Measurements from ENCODE around the gene VPS54.

VPS54 gene

DNA sequence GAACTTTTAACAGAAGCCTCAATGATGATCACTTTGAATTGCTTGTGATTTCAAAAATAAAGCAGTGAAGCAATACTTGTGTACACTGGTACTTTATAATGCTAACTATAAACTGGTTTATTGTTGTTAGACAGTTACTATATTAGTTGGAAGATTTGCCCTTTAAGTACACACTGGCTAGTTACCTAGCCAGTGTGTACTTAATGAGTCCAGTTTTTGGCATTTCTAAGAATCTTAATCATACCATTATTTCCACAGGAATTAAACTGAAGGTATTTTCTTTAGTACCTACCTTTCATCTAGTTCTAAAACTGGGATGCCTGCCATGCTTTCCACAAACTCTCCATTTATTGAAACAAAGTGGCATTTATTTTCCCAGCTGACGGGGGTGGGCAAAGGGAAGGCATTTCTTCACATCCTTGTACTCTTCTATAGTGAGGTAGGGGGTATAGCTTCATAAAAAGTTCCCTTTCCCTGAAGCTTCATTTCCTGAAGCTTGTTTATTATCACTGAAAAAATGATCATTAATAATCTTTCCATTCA lies 127.7 kb downstream of the VPS54 start:
- Histone ChIP-seq H3K4me1 (ENCODE audit: control extremely low read depth in 1 of 4, control insufficient read depth in 4 of 4, insufficient read depth in 4 of 4, low read length in 3 of 4) (no peaks in the 10 kb centered on the region), H3K9me3 (ENCODE audit: control extremely low read depth in 1 of 5, control insufficient read depth in 4 of 5, insufficient read depth in 2 of 5, low read depth in 1 of 5, low read length in 4 of 5) (no peaks in the 10 kb centered on the region), H3K4me3 (ENCODE audit: control insufficient read depth in 1 of 7, extremely low read depth in 1 of 7, insufficient read depth in 4 of 7, low read depth in 2 of 7, low read length in 6 of 7) (no peak overlapping the region), H3K36me3 (ENCODE audit: control insufficient read depth in 4 of 4, insufficient read depth in 4 of 4, low read length in 3 of 4) (peaks cover 16 to 79% (median 56%) of the 10 kb centered on the region in 4 experiments), H3K27ac (ENCODE audit: insufficient read depth in 1 of 2, low read depth in 1 of 2, low read length in 2 of 2, poor library complexity in 1 of 2, severe bottlenecking in 2 of 2) (no peak overlapping the region), H3K27me3 (replicated peaks in 2 of 5; ENCODE audit: control insufficient read depth in 4 of 5, insufficient read depth in 5 of 5, low read length in 4 of 5) (no peaks in the 10 kb centered on the region)
- DNase-seq, result no peak
- POLR2A ChIA-PET, result no interaction called here
- WGBS (ENCODE audit: insufficient coverage), result no CpG with 5 or more reads among the region's 1 CpG
- CTCF ChIA-PET, result no interaction called here

DNA sequence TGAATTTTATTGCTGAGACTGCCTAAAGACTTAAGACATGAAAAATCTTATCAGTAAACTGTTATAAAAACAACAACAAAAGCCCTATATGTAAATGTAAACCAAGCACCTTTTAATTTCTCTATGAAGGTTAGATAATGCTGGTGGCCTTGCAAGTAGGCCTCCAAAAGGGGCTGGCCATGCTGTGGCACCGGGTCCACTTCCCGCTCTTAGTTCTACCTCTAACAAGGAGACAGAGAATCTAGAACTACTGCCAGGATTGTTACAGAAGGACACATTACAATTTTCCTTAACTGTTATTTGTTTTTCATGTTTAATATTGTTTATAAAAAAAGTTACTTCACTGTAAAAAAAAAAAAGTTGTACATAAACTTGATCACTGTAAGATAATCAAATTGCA lies 128.6 kb downstream of the VPS54 start:
- H3K27me3 ChIP-seq (replicated peaks in 2 of 5; ENCODE audit: control insufficient read depth in 4 of 5, insufficient read depth in 5 of 5, low read length in 4 of 5), result no peaks in the 10 kb centered on the region
- POLR2A ChIA-PET, result no interaction called here

DNA sequence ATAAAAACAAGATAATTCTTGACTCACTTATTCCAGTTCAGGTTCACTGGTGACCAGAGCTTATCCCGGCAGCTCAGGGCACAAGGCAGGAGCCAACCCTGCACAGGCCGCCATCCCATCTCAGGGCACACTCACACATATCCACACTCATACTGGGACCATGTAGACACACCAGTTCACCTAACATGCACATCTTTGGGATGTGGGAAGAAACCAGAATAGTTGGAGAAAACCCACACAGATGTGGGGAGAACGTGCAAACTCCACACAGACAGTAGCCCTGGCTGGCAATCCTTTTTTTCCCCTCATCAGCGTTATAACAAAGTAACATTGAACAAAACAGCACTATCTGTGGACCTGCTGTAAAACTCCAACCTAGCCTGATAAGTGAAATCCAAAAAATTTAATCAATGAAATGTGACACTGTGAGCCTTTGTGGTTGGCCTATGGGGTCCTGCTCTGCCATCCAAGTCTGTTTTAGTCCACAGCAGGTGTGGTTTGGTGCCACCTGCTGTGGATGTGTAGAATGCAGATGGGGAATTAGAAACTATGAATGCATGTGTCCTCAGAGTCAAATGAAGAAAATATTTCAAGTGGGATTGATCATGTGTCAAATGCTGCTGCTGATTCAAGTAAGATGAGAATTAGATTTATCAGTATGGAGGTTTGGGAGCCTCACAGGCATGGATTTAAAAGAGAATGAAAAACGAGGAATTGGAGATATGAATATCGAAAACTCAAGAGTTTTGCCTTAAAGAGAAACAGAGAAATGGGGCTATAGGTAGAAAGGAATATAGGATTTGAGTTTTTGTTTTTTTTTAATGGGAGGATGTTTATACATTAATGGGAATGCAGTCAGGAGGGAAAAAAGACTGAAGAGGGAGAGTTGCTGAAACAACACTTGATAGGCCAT lies 130.5 kb downstream of the VPS54 start:
- H3K4me1 ChIP-seq (ENCODE audit: control extremely low read depth in 1 of 4, control insufficient read depth in 4 of 4, insufficient read depth in 4 of 4, low read length in 3 of 4), result no peaks in the 10 kb centered on the region
- peak; percentile 43 to 71 (median 61) for DNase-seq
- ChIA-PET POLR2A (no interaction called here), CTCF (interaction anchor here (0.7 to 1.8 kb wide), 5 partner anchors 11 to 197 kb away, joined by 4 to 8 read pairs (median 4); no protein-coding TSS in a partner anchor)
- H3K27ac ChIP-seq (ENCODE audit: insufficient read depth in 1 of 2, low read depth in 1 of 2, low read length in 2 of 2, poor library complexity in 1 of 2, severe bottlenecking in 2 of 2), result no peak overlapping the region
- H3K4me3 ChIP-seq (ENCODE audit: control insufficient read depth in 1 of 7, extremely low read depth in 1 of 7, insufficient read depth in 4 of 7, low read depth in 2 of 7, low read length in 6 of 7), result no peak overlapping the region
- H3K36me3 ChIP-seq (ENCODE audit: control insufficient read depth in 4 of 4, insufficient read depth in 4 of 4, low read length in 3 of 4), result peaks cover 28 to 89% (median 65%) of the 10 kb centered on the region in 4 experiments
- no peaks in the 10 kb centered on the region for H3K27me3 ChIP-seq (replicated peaks in 2 of 5; ENCODE audit: control insufficient read depth in 4 of 5, insufficient read depth in 5 of 5, low read length in 4 of 5)
- WGBS (ENCODE audit: insufficient coverage), result 100% methylated on average over 6 of the region's 6 CpGs
- no peaks in the 10 kb centered on the region for H3K9me3 ChIP-seq (ENCODE audit: control extremely low read depth in 1 of 5, control insufficient read depth in 4 of 5, insufficient read depth in 2 of 5, low read depth in 1 of 5, low read length in 4 of 5)

More for the DNA sequence above, 128.6 kb downstream of the VPS54 start:
- no peak for DNase-seq
- Histone ChIP-seq H3K4me3 (ENCODE audit: control insufficient read depth in 1 of 7, extremely low read depth in 1 of 7, insufficient read depth in 4 of 7, low read depth in 2 of 7, low read length in 6 of 7) (no peak overlapping the region), H3K27ac (ENCODE audit: insufficient read depth in 1 of 2, low read depth in 1 of 2, low read length in 2 of 2, poor library complexity in 1 of 2, severe bottlenecking in 2 of 2) (no peak overlapping the region), H3K36me3 (ENCODE audit: control insufficient read depth in 4 of 4, insufficient read depth in 4 of 4, low read length in 3 of 4) (peaks cover 20 to 82% (median 60%) of the 10 kb centered on the region in 4 experiments), H3K9me3 (ENCODE audit: control extremely low read depth in 1 of 5, control insufficient read depth in 4 of 5, insufficient read depth in 2 of 5, low read depth in 1 of 5, low read length in 4 of 5) (no peaks in the 10 kb centered on the region), H3K4me1 (ENCODE audit: control extremely low read depth in 1 of 4, control insufficient read depth in 4 of 4, insufficient read depth in 4 of 4, low read length in 3 of 4) (no peaks in the 10 kb centered on the region)
- WGBS (ENCODE audit: insufficient coverage), result no CpG with 5 or more reads among the region's 2 CpGs
- CTCF ChIA-PET, result interaction anchor here (1.8 kb wide), 1 partner anchor 9 kb away, joined by 8 read pairs; no protein-coding TSS in a partner anchor

DNA sequence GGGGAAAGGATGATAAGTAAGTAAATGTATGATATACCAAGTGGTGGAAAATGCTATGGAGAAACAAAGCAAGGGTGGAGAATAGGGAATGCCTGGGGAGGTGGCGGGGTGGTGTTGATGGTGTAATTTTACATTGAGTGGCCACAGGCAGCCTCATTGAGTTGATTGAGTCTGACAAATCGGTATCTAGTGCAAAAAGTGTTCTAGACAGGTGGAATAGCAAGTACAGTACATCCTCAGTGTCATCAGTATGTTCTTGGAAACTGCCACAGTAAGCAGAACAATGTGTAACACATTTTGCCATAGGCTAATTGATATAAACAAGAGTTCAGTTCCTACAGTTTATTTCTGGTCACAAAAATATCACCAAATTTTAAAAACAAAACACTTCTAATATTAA lies 131.2 kb downstream of the VPS54 start:
- Histone ChIP-seq H3K27me3 (replicated peaks in 2 of 5; ENCODE audit: control insufficient read depth in 4 of 5, insufficient read depth in 5 of 5, low read length in 4 of 5) (no peaks in the 10 kb centered on the region), H3K9me3 (ENCODE audit: control extremely low read depth in 1 of 5, control insufficient read depth in 4 of 5, insufficient read depth in 2 of 5, low read depth in 1 of 5, low read length in 4 of 5) (no peaks in the 10 kb centered on the region), H3K4me3 (ENCODE audit: control insufficient read depth in 1 of 7, extremely low read depth in 1 of 7, insufficient read depth in 4 of 7, low read depth in 2 of 7, low read length in 6 of 7) (no peak overlapping the region), H3K27ac (ENCODE audit: insufficient read depth in 1 of 2, low read depth in 1 of 2, low read length in 2 of 2, poor library complexity in 1 of 2, severe bottlenecking in 2 of 2) (no peak overlapping the region), H3K36me3 (ENCODE audit: control insufficient read depth in 4 of 4, insufficient read depth in 4 of 4, low read length in 3 of 4) (peaks cover 30 to 89% (median 67%) of the 10 kb centered on the region in 4 experiments), H3K4me1 (ENCODE audit: control extremely low read depth in 1 of 4, control insufficient read depth in 4 of 4, insufficient read depth in 4 of 4, low read length in 3 of 4) (no peaks in the 10 kb centered on the region)
- 100% methylated on average over 2 of the region's 2 CpGs for WGBS (ENCODE audit: insufficient coverage)
- ChIA-PET POLR2A (no interaction called here), CTCF (interaction anchor here (0.7 to 1.0 kb wide), 2 partner anchors 27 to 195 kb away, joined by 4 read pairs; no protein-coding TSS in a partner anchor)
- DNase-seq, result no peak

DNA sequence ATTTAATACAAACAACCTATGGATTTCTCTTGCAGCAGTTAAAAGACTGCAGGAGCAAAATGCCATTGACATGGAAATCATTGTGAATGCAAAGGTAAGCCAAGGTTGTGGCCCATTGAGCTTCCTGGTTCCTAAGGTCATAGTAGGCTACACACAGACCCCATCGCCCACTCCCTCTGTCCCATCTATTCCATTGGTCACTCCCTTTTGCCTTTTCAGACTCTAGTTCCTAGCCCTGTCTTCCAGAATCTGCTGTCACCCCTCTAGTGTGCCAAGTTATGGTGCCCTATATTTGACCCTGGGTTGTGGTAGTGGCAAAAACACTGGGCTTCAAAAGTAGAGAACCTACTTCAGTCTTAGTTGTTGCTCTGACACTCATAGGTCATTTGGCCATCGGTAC lies 132.8 kb downstream of the VPS54 start:
- Histone ChIP-seq H3K27me3 (replicated peaks in 2 of 5; ENCODE audit: control insufficient read depth in 4 of 5, insufficient read depth in 5 of 5, low read length in 4 of 5) (no peaks in the 10 kb centered on the region), H3K9me3 (ENCODE audit: control extremely low read depth in 1 of 5, control insufficient read depth in 4 of 5, insufficient read depth in 2 of 5, low read depth in 1 of 5, low read length in 4 of 5) (no peaks in the 10 kb centered on the region), H3K27ac (ENCODE audit: insufficient read depth in 1 of 2, low read depth in 1 of 2, low read length in 2 of 2, poor library complexity in 1 of 2, severe bottlenecking in 2 of 2) (no peak overlapping the region), H3K4me3 (ENCODE audit: control insufficient read depth in 1 of 7, extremely low read depth in 1 of 7, insufficient read depth in 4 of 7, low read depth in 2 of 7, low read length in 6 of 7) (no peak overlapping the region), H3K36me3 (ENCODE audit: control insufficient read depth in 4 of 4, insufficient read depth in 4 of 4, low read length in 3 of 4) (peaks cover 29 to 82% (median 69%) of the 10 kb centered on the region in 4 experiments), H3K4me1 (ENCODE audit: control extremely low read depth in 1 of 4, control insufficient read depth in 4 of 4, insufficient read depth in 4 of 4, low read length in 3 of 4) (no peaks in the 10 kb centered on the region)
- DNase-seq, result no peak
- ChIA-PET CTCF (no interaction called here), POLR2A (no interaction called here)
- WGBS (ENCODE audit: insufficient coverage), result 94% methylated on average over 2 of the region's 2 CpGs

DNA sequence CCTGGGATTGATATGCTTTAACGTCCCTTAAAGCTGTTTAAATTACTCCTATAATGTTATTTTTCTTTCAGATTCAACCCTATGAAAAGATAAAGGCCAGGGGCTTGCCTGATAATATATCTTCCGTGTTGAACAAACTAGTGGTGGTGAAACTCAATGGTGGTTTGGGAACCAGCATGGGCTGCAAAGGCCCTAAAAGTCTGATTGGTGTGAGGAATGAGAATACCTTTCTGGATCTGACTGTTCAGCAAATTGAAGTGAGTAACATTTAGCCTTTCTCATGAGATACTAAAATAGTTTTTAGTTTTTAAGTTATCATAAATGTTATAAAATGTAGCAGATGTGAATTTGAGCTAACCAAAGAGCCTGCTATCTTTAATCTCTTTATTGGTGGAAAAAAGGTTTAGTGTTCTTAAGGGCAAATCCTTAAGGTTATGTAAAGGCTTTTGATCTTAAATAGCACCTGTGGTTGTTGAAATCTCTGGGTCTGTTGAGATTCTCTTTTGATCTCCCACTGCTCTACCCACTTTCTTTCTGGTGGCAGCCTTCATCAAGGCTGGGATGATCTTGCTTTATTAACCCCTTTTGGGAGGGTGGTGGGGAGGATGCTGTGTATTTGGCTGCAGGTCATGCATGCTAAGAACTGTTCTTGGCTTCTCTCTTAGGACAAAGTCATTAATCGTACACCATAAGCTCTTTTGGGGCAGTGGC lies 136.7 kb downstream of the VPS54 start:
- Histone ChIP-seq H3K4me1 (ENCODE audit: control extremely low read depth in 1 of 4, control insufficient read depth in 4 of 4, insufficient read depth in 4 of 4, low read length in 3 of 4) (peaks cover 0 to 11% (median 2%) of the 10 kb centered on the region in 4 experiments), H3K27ac (ENCODE audit: insufficient read depth in 1 of 2, low read depth in 1 of 2, low read length in 2 of 2, poor library complexity in 1 of 2, severe bottlenecking in 2 of 2) (no peak overlapping the region), H3K27me3 (replicated peaks in 2 of 5; ENCODE audit: control insufficient read depth in 4 of 5, insufficient read depth in 5 of 5, low read length in 4 of 5) (no peaks in the 10 kb centered on the region), H3K9me3 (ENCODE audit: control extremely low read depth in 1 of 5, control insufficient read depth in 4 of 5, insufficient read depth in 2 of 5, low read depth in 1 of 5, low read length in 4 of 5) (no peaks in the 10 kb centered on the region), H3K36me3 (ENCODE audit: control insufficient read depth in 4 of 4, insufficient read depth in 4 of 4, low read length in 3 of 4) (peaks cover 21 to 57% (median 49%) of the 10 kb centered on the region in 4 experiments), H3K4me3 (ENCODE audit: control insufficient read depth in 1 of 7, extremely low read depth in 1 of 7, insufficient read depth in 4 of 7, low read depth in 2 of 7, low read length in 6 of 7) (no peak overlapping the region)
- CTCF ChIA-PET, result interaction anchor here (0.6 to 1.7 kb wide), 2 partner anchors 12 to 190 kb away, joined by 3 to 4 read pairs; no protein-coding TSS in a partner anchor
- DNase-seq, result no peak
- WGBS (ENCODE audit: insufficient coverage), result 100% methylated on average over 1 of the region's 3 CpGs
- POLR2A ChIA-PET, result no interaction called here
